Fibroblast of the aortic adventitia (primary cell): ENCODE results near the gene THEM4. TPM values are rescaled to one million over a fixed set of nuclear protein-coding genes. Genes with fewer than 3 reads are reported as not detected.
A peak's percentile ranks its signal among the peaks of the same experiment; 100 is the strongest.

Experiments
- DNase-seq: peaks from one replicate; pipeline ENCODE4 v3.0.0-alpha.2; 2010; ENCODE audit warnings: low read depth
- H3K4me3 ChIP-seq: 2 replicates; pipeline ENCODE4 v1.5.1; 2011; ENCODE audit warnings: low read depth, mild to moderate bottlenecking, control low read depth, low read length, moderate library complexity
- total RNA-seq: library from RNA; depleted of rRNA; stranded (reverse); fragments of >200 nt; gene quantifications from 2 replicates; pipeline ENCODE4 v1.2.3, GENCODE V29; 2012; ENCODE audit warnings: low replicate concordance
- TF ChIP-seq, protein P1 (sequence below): IDR thresholded peaks from 2 replicates; pipeline ENCODE4 v1.5.1; 2011; ENCODE audit warnings: mild to moderate bottlenecking, low read length, control low read depth, inconsistent platforms; ENCODE audit not compliant: insufficient read depth

The THEM4 gene
- total RNA-seq, 1 donor: 18.3 TPM

DNA sequence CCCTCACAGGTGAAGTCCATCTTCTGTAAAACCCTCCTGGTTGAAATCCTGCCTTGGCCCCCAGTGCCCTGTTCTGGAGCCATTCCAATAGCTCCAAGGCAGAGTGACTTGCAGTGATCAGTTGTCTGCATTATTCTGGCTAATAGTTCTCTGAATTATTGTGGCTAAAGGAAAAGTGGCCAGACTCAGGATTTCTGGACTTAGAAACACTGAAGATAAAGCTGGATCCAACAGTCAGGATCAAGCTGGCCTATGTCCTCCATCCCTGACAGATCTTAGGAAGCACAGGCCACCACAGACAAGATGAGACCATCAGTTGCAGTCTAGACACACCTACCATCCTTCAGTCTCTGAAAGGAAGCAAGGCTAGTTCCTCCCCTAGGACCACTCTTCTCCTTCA is 68.9 kb downstream of the THEM4 start:
- no peak for DNase-seq
- H3K4me3 ChIP-seq: no peak overlapping the region

GRCh38 chr1:151839457-151840403 is 69.6 kb downstream of the THEM4 start, which contains the start of gene C2CD4D:
Gene C2CD4D, minus strand, starts transcription at chr1:151839820. Its CDS starts 831 bp downstream, at chr1:151838989.
- DNase-seq: no peak
- TF ChIP-seq, protein P1, sequence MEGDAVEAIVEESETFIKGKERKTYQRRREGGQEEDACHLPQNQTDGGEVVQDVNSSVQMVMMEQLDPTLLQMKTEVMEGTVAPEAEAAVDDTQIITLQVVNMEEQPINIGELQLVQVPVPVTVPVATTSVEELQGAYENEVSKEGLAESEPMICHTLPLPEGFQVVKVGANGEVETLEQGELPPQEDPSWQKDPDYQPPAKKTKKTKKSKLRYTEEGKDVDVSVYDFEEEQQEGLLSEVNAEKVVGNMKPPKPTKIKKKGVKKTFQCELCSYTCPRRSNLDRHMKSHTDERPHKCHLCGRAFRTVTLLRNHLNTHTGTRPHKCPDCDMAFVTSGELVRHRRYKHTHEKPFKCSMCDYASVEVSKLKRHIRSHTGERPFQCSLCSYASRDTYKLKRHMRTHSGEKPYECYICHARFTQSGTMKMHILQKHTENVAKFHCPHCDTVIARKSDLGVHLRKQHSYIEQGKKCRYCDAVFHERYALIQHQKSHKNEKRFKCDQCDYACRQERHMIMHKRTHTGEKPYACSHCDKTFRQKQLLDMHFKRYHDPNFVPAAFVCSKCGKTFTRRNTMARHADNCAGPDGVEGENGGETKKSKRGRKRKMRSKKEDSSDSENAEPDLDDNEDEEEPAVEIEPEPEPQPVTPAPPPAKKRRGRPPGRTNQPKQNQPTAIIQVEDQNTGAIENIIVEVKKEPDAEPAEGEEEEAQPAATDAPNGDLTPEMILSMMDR: no peak
- peak within 1 kb of the TSS; percentile 22 for H3K4me3 ChIP-seq

More for the DNA sequence above, 68.9 kb downstream of the THEM4 start:
- TF ChIP-seq, protein P1: no peak

- DNase-seq: no peak
- H3K4me3 ChIP-seq: peak overlapping the region; percentile 22
- TF ChIP-seq, protein P1: no peak
Observed at GRCh38 chr1:151839082-151839412, 70.3 kb downstream of the THEM4 start.

DNA sequence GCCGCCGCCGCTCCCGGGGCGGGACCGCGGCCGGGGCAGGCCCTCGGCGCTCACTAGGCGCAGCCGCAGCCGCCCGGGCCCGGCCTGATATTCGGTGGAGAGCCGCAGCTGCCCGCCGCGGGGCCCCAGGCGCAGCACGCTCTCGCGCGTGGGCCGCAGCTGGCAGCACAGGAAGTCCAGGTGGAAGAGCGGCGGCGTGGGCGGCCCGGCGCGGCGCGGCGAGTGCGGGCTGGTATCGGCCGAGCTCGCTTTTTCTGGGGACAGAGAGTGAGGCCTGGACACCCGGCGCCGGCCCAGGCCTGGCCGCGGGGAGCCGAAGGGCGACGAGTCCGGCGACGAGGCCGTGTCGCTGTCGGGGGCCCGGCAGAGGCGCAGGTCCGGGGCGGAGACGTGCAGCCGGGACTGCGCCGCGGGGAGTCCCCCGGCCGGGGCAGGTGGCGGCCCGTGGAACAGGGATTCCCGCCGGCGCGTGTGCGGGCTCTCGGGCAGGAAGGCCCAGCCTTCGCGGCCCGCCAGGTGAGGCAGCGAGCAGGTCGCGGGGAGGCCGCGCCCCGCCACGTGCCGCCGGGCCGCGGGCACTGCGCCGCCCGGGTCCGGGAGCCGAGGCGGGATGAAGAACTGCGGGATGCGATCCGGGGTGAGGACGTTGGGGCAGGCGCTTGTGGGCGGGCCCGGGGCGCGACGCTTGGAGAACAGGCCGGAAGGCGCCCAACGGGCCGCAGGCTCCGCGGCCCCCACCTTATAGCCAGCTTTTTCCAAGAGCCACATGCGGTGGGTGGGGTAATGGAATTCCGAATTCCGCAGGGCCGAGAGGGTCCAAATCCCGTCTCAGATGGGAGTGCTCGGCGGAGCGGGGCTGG is 70.9 kb downstream of the THEM4 start:
- DNase-seq: no peak
- TF ChIP-seq, protein P1: no peak
- peak overlapping the region; percentile 37 for H3K4me3 ChIP-seq

DNA sequence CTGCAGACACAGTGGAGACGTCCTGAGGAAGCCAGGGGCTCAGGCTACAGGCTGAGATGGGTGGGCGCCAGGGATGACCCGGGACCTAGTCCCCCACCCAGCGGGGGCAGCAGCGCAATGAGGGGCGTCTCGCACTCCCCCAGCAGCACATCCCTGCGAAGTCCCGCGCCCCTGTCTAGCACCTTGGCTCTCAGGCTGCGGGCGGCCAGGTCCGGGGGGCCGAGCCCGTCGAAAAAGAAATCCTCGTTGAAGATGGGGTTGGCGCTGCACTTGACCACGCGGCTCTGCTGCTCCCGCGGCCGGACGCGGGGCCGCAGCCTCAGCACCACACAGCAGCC is 71.5 kb downstream of the THEM4 start:
- TF ChIP-seq, protein P1: no peak
- H3K4me3 ChIP-seq: peak overlapping the region; percentile 17
- no peak for DNase-seq

GRCh38 chr1:151837197-151837596 is 72.1 kb downstream of the THEM4 start:
- TF ChIP-seq, protein P1: no peak
- no peak overlapping the region for H3K4me3 ChIP-seq
- DNase-seq: no peak
